Panc1 (cell line): ENCODE measurements around the gene DHX34.

ENCODE experiments used
- CTCF ChIP-seq: fragments of 450-650 bp; IDR thresholded peaks from 2 replicates; pipeline ENCODE4 v1.5.1; 2017; ENCODE audit warnings: mild to moderate bottlenecking
- REST ChIP-seq, 2 experiments: IDR thresholded peaks; 2 replicates each; pipeline ENCODE4 v1.6.1; 2011 to 2012; ENCODE audit warnings: low read depth in 2 of 2, control low read depth in 1 of 2, low read length in 1 of 2, mild to moderate bottlenecking in 1 of 2, moderate library complexity in 1 of 2; ENCODE audit not compliant: insufficient read depth in 1 of 2

GRCh38 chr19:47316513-47316912, 32.6 kb upstream of the DHX34 start:
- TF ChIP-seq CTCF (no peak), REST (IDR thresholded peaks at IDR 0.05; ENCODE audit: insufficient read depth in 1 of 2, low read depth in 2 of 2, low read length in 1 of 2) (no peak)
